Astrocyte (in vitro differentiated cells and primary cell): Measurements from ENCODE around the gene HSPA9.

Source experiments
- CTCF ChIP-seq: IDR thresholded peaks from 2 replicates; pipeline ENCODE4 v1.5.1; 2011; ENCODE audit warnings: low read depth, mild to moderate bottlenecking, inconsistent platforms, low read length, moderate library complexity; ENCODE audit not compliant: insufficient read depth
- EZH2 ChIP-seq: IDR thresholded peaks from 2 replicates; pipeline ENCODE4 v1.6.1; 2012; ENCODE audit warnings: mild to moderate bottlenecking, low read length, inconsistent platforms; ENCODE audit not compliant: insufficient read depth

GRCh38 chr5:138539791-138540190 is 35.4 kb downstream of the HSPA9 start:
- no peak for TF ChIP-seq CTCF
- no peak for TF ChIP-seq EZH2
